HCT116 (cell line): ENCODE results near the gene LTBP4. TPM values are rescaled to one million over a fixed set of nuclear protein-coding genes. Genes with fewer than 3 reads are reported as not detected.

Experiments used
- ATAC-seq: fragments of 200-7000 bp; cut with Tn5 transposase; 2 replicates; pipeline ENCODE4 v1.9.1; 2020; ENCODE audit warnings: mild to moderate bottlenecking, moderate library complexity
- BruUV-seq: library from RNA; stranded (reverse); fragments of 400-500 nt; replicated peaks from 2 replicates; lab custom pipeline; 2021; lab: Mats Ljungman, UMichigan
- CTCF ChIA-PET: fragments of 300-600 bp; sonication (Branson Sonifier 250); formaldehyde crosslinking; loops from one replicate; lab custom pipeline; 2021; ENCODE audit warnings: antibody characterized with exemption; lab: Charles Lee
- POLR2A ChIA-PET: fragments of 300-600, 350-600 bp; sonication (Branson Sonifier 250); formaldehyde crosslinking; loops from one replicate; lab custom pipeline; 2021; ENCODE audit warnings: antibody characterized with exemption; lab: Charles Lee
- RAD21 ChIA-PET, 2 experiments: fragments of 300-600 bp; sonication (Branson Sonifier 250); formaldehyde crosslinking; loops; one replicate each; lab custom pipeline; 2023; ENCODE audit warnings: low total read pairs in 2 of 2; ENCODE audit not compliant: uncharacterized antibody in 2 of 2, unreplicated experiment in 2 of 2, low non-redundant PET in 1 of 2; lab: Charles Lee
- DNase-seq: peaks from one replicate; pipeline ENCODE4 v3.0.0-alpha.2; 2010; ENCODE audit warnings: low read depth, low spot score
- H2AFZ ChIP-seq: fragments of 200-600 bp; shearing (Covaris generic), sonication (generic); 2 replicates; pipeline ENCODE4 v1.6.1; 2017; ENCODE audit warnings: low read depth, mixed run types, mixed read lengths, antibody characterized with exemption, low read length; ENCODE audit not compliant: poor library complexity, severe bottlenecking
- H3K27ac ChIP-seq: 2 replicates; pipeline ENCODE4 v1.5.1; 2012; ENCODE audit warnings: low read depth, low read length
- H3K27me3 ChIP-seq: fragments of 200-600 bp; sonication (generic); 2 replicates; pipeline ENCODE4 v1.6.1; 2016; ENCODE audit warnings: mixed run types, low read length, mixed read lengths; ENCODE audit not compliant: insufficient read depth
- H3K36me3 ChIP-seq, 2 experiments: fragments of 200-500 bp in 1 of 2; fragments of 200-600 bp in 1 of 2; sonication (Bioruptor generic) in 1 of 2; sonication (generic) in 1 of 2; 2 replicates each; pipeline versions ENCODE4 v1.5.1 to v1.6.1; 2014 to 2016; ENCODE audit warnings: low read length in 2 of 2, inconsistent platforms in 1 of 2, mixed read lengths in 1 of 2, mixed run types in 1 of 2; ENCODE audit not compliant: insufficient read depth in 2 of 2, control insufficient read depth in 1 of 2
- H3K4me1 ChIP-seq, 2 experiments: fragments of 200-600 bp in 1 of 2; sonication (generic) in 1 of 2; 2 replicates each; pipeline versions ENCODE4 v1.5.1 to v1.6.1; 2012 to 2017; ENCODE audit warnings: low read length in 2 of 2, inconsistent platforms in 1 of 2, mild to moderate bottlenecking in 1 of 2, mixed read lengths in 1 of 2, mixed run types in 1 of 2, moderate library complexity in 1 of 2; ENCODE audit not compliant: insufficient read depth in 2 of 2, control insufficient read depth in 1 of 2
- H3K4me2 ChIP-seq: fragments of 200-600 bp; sonication (generic); 2 replicates; pipeline ENCODE4 v1.6.1; 2017; ENCODE audit warnings: mixed run types, low read length, mixed read lengths
- H3K4me3 ChIP-seq, 2 experiments: fragments of 200-600 bp in 1 of 2; sonication (generic) in 1 of 2; replicated peaks in 1 of 2; 2 replicates each; pipeline ENCODE4 v1.5.1; 2011 to 2016; ENCODE audit warnings: low read length in 2 of 2, control low read depth in 1 of 2, low read depth in 1 of 2, mild to moderate bottlenecking in 1 of 2, mixed read lengths in 1 of 2, mixed run types in 1 of 2
- H3K79me2 ChIP-seq: fragments of 200-600 bp; sonication (generic); 2 replicates; pipeline ENCODE4 v1.6.1; 2017; ENCODE audit warnings: mild to moderate bottlenecking, mixed run types, low read length, moderate library complexity, mixed read lengths; ENCODE audit not compliant: insufficient read depth
- H3K9ac ChIP-seq: fragments of 200-600 bp; sonication (generic); 2 replicates; pipeline ENCODE4 v1.6.1; 2016; ENCODE audit warnings: low read length, mixed read lengths
- H3K9me2 ChIP-seq: fragments of 200-600 bp; sonication (generic), shearing (Covaris generic); 2 replicates; pipeline ENCODE4 v1.6.1; 2017; ENCODE audit warnings: mixed run types, mild to moderate bottlenecking, moderate library complexity; ENCODE audit not compliant: insufficient read depth
- H3K9me3 ChIP-seq, 2 experiments: fragments of 200-500 bp in 1 of 2; fragments of 200-600 bp in 1 of 2; sonication (Bioruptor generic) in 1 of 2; sonication (generic) in 1 of 2; 2 replicates each; pipeline ENCODE4 v1.6.1; 2014 to 2017; ENCODE audit warnings: low read length in 2 of 2, mixed read lengths in 2 of 2, inconsistent platforms in 1 of 2, low read depth in 1 of 2, mild to moderate bottlenecking in 1 of 2, mixed run types in 1 of 2, moderate library complexity in 1 of 2; ENCODE audit not compliant: control insufficient read depth in 1 of 2, insufficient read depth in 1 of 2
- H4K20me1 ChIP-seq: fragments of 200-600 bp; sonication (generic), shearing (Covaris generic); 2 replicates; pipeline ENCODE4 v1.6.1; 2017; ENCODE audit warnings: mixed run types, mild to moderate bottlenecking, moderate library complexity; ENCODE audit not compliant: insufficient read depth
- ATF3 ChIP-seq: IDR thresholded peaks from 2 replicates; pipeline ENCODE4 v1.6.1; 2012
- CBX3 ChIP-seq: IDR thresholded peaks from 2 replicates; pipeline ENCODE4 v1.6.1; 2012; ENCODE audit warnings: low read depth
- CEBPB ChIP-seq: IDR thresholded peaks from 2 replicates; pipeline ENCODE4 v1.6.1; 2012; ENCODE audit warnings: low read depth
- CTCF ChIP-seq, 3 experiments: fragments of 200-600 bp in 1 of 3; sonication (generic) in 1 of 3; IDR thresholded peaks in 2 of 3; conservative IDR thresholded peaks in 1 of 3; 2 replicates each; pipeline ENCODE4 v1.5.1; 2012 to 2017; ENCODE audit warnings: low read depth in 2 of 3, low read length in 2 of 3, antibody characterized with exemption in 1 of 3, borderline replicate concordance in 1 of 3, control low read depth in 1 of 3, mild to moderate bottlenecking in 1 of 3, mixed read lengths in 1 of 3, mixed run types in 1 of 3, moderate library complexity in 1 of 3; ENCODE audit not compliant: insufficient read depth in 1 of 3
- EGR1 ChIP-seq: IDR thresholded peaks from 2 replicates; pipeline ENCODE4 v1.6.1; 2012; ENCODE audit warnings: low read depth
- ELF1 ChIP-seq: IDR thresholded peaks from 2 replicates; pipeline ENCODE4 v1.6.1; 2012; ENCODE audit warnings: low read depth, borderline replicate concordance
- EZH2 ChIP-seq: fragments of 200-600 bp; sonication (generic); IDR thresholded peaks from 2 replicates; pipeline ENCODE4 v1.6.1; 2017; ENCODE audit warnings: antibody characterized with exemption, mixed run types
- EZH2phosphoT487 ChIP-seq: fragments of 200-600 bp; IDR thresholded peaks from 2 replicates; pipeline ENCODE4 v1.6.1; 2018; ENCODE audit warnings: antibody characterized with exemption, borderline replicate concordance
- FOSL1 ChIP-seq: IDR thresholded peaks from 2 replicates; pipeline ENCODE4 v1.6.1; 2012; ENCODE audit warnings: low read depth
- MAX ChIP-seq: IDR thresholded peaks from 2 replicates; pipeline ENCODE4 v1.6.1; 2012
- POLR2A ChIP-seq: IDR thresholded peaks from 2 replicates; pipeline ENCODE4 v1.7.0; 2011; ENCODE audit warnings: borderline replicate concordance; ENCODE audit not compliant: insufficient read depth, insufficient read length; ENCODE audit errors: extremely low read depth
- POLR2AphosphoS5 ChIP-seq: IDR thresholded peaks from 2 replicates; pipeline ENCODE4 v1.6.1; 2011; ENCODE audit warnings: mild to moderate bottlenecking, low read depth, low read length, moderate library complexity
- SIN3A ChIP-seq: IDR thresholded peaks from 2 replicates; pipeline ENCODE4 v1.6.1; 2012; ENCODE audit warnings: low read depth
- YY1 ChIP-seq: IDR thresholded peaks from 2 replicates; pipeline ENCODE4 v1.6.1; 2011; ENCODE audit warnings: low read length, low read depth, moderate library complexity, mild to moderate bottlenecking; ENCODE audit not compliant: insufficient replicate concordance; ENCODE audit errors: extremely low read depth
- ZBTB33 ChIP-seq: IDR thresholded peaks from 2 replicates; pipeline ENCODE4 v1.6.1; 2011; ENCODE audit warnings: mild to moderate bottlenecking, low read length, moderate library complexity; ENCODE audit not compliant: insufficient replicate concordance; ENCODE audit errors: extremely low read depth
- ZFX ChIP-seq: fragments of 450-650 bp; IDR thresholded peaks from 2 replicates; pipeline ENCODE4 v1.6.1; 2017
- intact Hi-C: fragments of 100-400 bp; cut with micrococcal nuclease; formaldehyde crosslinking; loops from 2 replicates; pipeline ENCODE4 v1.10.0; 2022
- total RNA-seq: library from RNA; stranded (reverse); gene quantifications from one replicate; pipeline ENCODE4 v1.2.1, GENCODE V29; 2021; ENCODE audit not compliant: unreplicated experiment
- TF ChIP-seq, protein P1 (sequence below): IDR thresholded peaks from 2 replicates; pipeline ENCODE4 v1.6.1; 2012; ENCODE audit warnings: low read depth

The LTBP4 gene
- total RNA-seq, 1 experiment from 2014 or later = 310 TPM

DNA sequence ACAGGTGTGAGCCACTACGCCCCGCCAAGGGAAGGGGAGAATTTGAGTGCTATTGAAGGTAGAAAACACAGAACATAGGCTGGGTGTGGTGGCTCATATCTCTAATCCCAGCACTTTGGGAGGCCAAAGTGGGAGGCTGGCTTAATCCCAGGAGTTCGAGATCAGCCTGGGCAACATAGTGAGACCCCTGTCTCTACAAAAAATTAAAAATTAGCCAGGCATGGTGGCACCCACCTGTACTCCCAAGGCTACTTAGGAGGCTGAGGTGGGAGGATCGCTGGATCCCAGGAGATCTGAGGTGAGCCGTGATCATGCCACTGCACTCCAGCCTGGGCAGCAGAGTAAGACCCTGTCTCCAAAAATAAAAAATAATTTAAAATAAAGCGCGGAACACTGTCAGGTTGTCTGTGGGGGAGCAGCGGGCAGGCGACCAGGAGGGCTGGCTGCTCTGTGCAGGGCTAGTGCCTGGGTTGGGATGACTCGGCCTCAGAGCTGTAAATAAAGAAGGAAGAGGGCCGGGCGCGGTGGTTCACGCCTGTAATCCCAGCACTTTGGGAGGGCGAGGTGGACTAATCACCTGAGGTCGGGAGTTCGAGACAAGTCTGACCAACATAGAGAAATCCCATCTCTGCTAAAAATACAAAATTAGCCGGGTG, 41.0 kb downstream of the LTBP4 start:
- CTCF ChIA-PET = no interaction called here
- H3K27ac ChIP-seq = no peak overlapping the region
- no peak overlapping the region for H3K9ac ChIP-seq
- H2AFZ ChIP-seq = no peak overlapping the region
- POLR2A ChIA-PET = no interaction called here
- no peaks in the 10 kb centered on the region for H3K27me3 ChIP-seq
- no peaks in the 10 kb centered on the region for H4K20me1 ChIP-seq
- no peaks in the 10 kb centered on the region for H3K79me2 ChIP-seq
- H3K4me1 ChIP-seq = peaks cover 33 to 43% of the 10 kb centered on the region in 2 experiments
- DNase-seq (no peak), ATAC-seq (no peak)
- BruUV-seq = no TSS peak
- intact Hi-C loops = no loop called here
- no peaks in the 10 kb centered on the region for H3K9me2 ChIP-seq
- no peak for TF ChIP-seq POLR2AphosphoS5
- no peak for TF ChIP-seq ATF3
- no peak for TF ChIP-seq FOSL1
- no peak for TF ChIP-seq CTCF (IDR thresholded peaks at IDR 0.05 in 2 of 3, conservative IDR thresholded peaks at IDR 0.05 in 1 of 3; ENCODE audit: borderline replicate concordance in 1 of 3, insufficient read depth in 1 of 3, low read depth in 2 of 3, low read length in 2 of 3)
- TF ChIP-seq ELF1 = no peak
- TF ChIP-seq SIN3A = no peak
- no peak for TF ChIP-seq ZBTB33
- no peak for TF ChIP-seq CEBPB
- no peak for TF ChIP-seq MAX
- no peak for TF ChIP-seq EZH2phosphoT487
- TF ChIP-seq, protein P1, sequence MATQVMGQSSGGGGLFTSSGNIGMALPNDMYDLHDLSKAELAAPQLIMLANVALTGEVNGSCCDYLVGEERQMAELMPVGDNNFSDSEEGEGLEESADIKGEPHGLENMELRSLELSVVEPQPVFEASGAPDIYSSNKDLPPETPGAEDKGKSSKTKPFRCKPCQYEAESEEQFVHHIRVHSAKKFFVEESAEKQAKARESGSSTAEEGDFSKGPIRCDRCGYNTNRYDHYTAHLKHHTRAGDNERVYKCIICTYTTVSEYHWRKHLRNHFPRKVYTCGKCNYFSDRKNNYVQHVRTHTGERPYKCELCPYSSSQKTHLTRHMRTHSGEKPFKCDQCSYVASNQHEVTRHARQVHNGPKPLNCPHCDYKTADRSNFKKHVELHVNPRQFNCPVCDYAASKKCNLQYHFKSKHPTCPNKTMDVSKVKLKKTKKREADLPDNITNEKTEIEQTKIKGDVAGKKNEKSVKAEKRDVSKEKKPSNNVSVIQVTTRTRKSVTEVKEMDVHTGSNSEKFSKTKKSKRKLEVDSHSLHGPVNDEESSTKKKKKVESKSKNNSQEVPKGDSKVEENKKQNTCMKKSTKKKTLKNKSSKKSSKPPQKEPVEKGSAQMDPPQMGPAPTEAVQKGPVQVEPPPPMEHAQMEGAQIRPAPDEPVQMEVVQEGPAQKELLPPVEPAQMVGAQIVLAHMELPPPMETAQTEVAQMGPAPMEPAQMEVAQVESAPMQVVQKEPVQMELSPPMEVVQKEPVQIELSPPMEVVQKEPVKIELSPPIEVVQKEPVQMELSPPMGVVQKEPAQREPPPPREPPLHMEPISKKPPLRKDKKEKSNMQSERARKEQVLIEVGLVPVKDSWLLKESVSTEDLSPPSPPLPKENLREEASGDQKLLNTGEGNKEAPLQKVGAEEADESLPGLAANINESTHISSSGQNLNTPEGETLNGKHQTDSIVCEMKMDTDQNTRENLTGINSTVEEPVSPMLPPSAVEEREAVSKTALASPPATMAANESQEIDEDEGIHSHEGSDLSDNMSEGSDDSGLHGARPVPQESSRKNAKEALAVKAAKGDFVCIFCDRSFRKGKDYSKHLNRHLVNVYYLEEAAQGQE = no peak
- no peak for TF ChIP-seq POLR2A
- TF ChIP-seq ZFX = no peak
- TF ChIP-seq EGR1 = no peak
- TF ChIP-seq CBX3 = no peak
- TF ChIP-seq YY1 = no peak
- TF ChIP-seq EZH2 = no peak
- H3K9me3 ChIP-seq = no peaks in the 10 kb centered on the region
- H3K36me3 ChIP-seq = no peaks in the 10 kb centered on the region
- H3K4me2 ChIP-seq = no peak overlapping the region
- H3K4me3 ChIP-seq = no peak overlapping the region
- RAD21 ChIA-PET = no interaction called here
